GM23338 (cell line): Measurements from ENCODE around the gene HGS. TPM values are rescaled to one million over a fixed set of nuclear protein-coding genes. Genes with fewer than 3 reads are reported as not detected.

Experiments used
- ATAC-seq: fragments of 200-7000 bp; cut with Tn5 transposase; 3 replicates; pipeline ENCODE4 v1.9.1; 2020
- DNase-seq: peaks from one replicate; pipeline ENCODE4 v3.0.0-alpha.2; 2015; ENCODE audit warnings: low spot score
- H2AFZ ChIP-seq: fragments of 200-600 bp; sonication (generic); 2 replicates; pipeline ENCODE4 v1.8.0; 2016; ENCODE audit warnings: antibody characterized with exemption, mild to moderate bottlenecking, moderate library complexity
- H3F3A ChIP-seq: fragments of 200-600 bp; sonication (generic); replicated peaks from 2 replicates; pipeline ENCODE4 v1.8.0; 2017; ENCODE audit warnings: antibody characterized with exemption, mixed run types, low read depth
- H3K27ac ChIP-seq: fragments of 200-600 bp; sonication (generic); 2 replicates; pipeline ENCODE4 v1.6.1; 2016; ENCODE audit warnings: low read depth
- H3K27me3 ChIP-seq: fragments of 200-600 bp; sonication (generic); 2 replicates; pipeline ENCODE4 v1.8.0; 2016; ENCODE audit warnings: mild to moderate bottlenecking, mixed run types, moderate library complexity; ENCODE audit not compliant: insufficient read depth
- H3K36me3 ChIP-seq: fragments of 200-600 bp; sonication (generic); 2 replicates; pipeline ENCODE4 v1.8.0; 2016; ENCODE audit warnings: mild to moderate bottlenecking; ENCODE audit not compliant: insufficient read depth
- H3K4me1 ChIP-seq: fragments of 200-600 bp; sonication (generic); 2 replicates; pipeline ENCODE4 v1.8.0; 2016; ENCODE audit warnings: mild to moderate bottlenecking, moderate library complexity; ENCODE audit not compliant: insufficient read depth
- H3K4me2 ChIP-seq: fragments of 200-600 bp; sonication (generic); 2 replicates; pipeline ENCODE4 v1.7.1; 2017; ENCODE audit warnings: mixed run types
- H3K4me3 ChIP-seq: fragments of 200-600 bp; sonication (generic); 2 replicates; pipeline ENCODE4 v1.6.1; 2016; ENCODE audit warnings: mixed run types
- H3K79me2 ChIP-seq: fragments of 200-600 bp; sonication (generic); replicated peaks from 2 replicates; pipeline ENCODE4 v1.8.0; 2017; ENCODE audit warnings: mild to moderate bottlenecking; ENCODE audit not compliant: insufficient read depth
- H3K9me2 ChIP-seq: fragments of 200-600 bp; sonication (generic); 2 replicates; pipeline ENCODE4 v1.8.0; 2017; ENCODE audit not compliant: insufficient read depth
- H4K20me1 ChIP-seq: fragments of 200-600 bp; sonication (generic); replicated peaks from 2 replicates; pipeline ENCODE4 v1.8.0; 2017; ENCODE audit warnings: mild to moderate bottlenecking; ENCODE audit not compliant: insufficient read depth
- H3K27ac Mint-ChIP-seq: 2 replicates; pipeline ENCODE4 v1.8.0; 2020; ENCODE audit warnings: inconsistent platforms, mild to moderate bottlenecking, moderate library complexity, mixed read lengths
- H3K27me3 Mint-ChIP-seq: 3 replicates; pipeline ENCODE4 v1.8.0; 2022; ENCODE audit warnings: low read depth, mild to moderate bottlenecking, moderate library complexity, mixed read lengths, inconsistent platforms; ENCODE audit not compliant: insufficient read depth, poor library complexity
- H3K36me3 Mint-ChIP-seq: 3 replicates; pipeline ENCODE4 v1.8.0; 2021; ENCODE audit warnings: low read depth, mild to moderate bottlenecking, inconsistent platforms, moderate library complexity, mixed read lengths
- H3K4me1 Mint-ChIP-seq: 3 replicates; pipeline ENCODE4 v1.8.0; 2020; ENCODE audit warnings: mild to moderate bottlenecking, inconsistent platforms, mixed read lengths
- H3K4me3 Mint-ChIP-seq: 3 replicates; pipeline ENCODE4 v1.8.0; 2021; ENCODE audit warnings: moderate library complexity, mild to moderate bottlenecking, inconsistent platforms, mixed read lengths
- H3K9me3 Mint-ChIP-seq: 3 replicates; pipeline ENCODE4 v1.8.0; 2020; ENCODE audit warnings: moderate library complexity, mild to moderate bottlenecking, inconsistent platforms, mixed read lengths
- CREB1 ChIP-seq: fragments of 250-450 bp; sonication (Bioruptor Pico); IDR thresholded peaks from 2 replicates; pipeline ENCODE4 v1.5.0; 2020; ENCODE audit warnings: low read depth, mild to moderate bottlenecking, moderate library complexity
- CTCF ChIP-seq, 2 experiments: fragments of 200-600 bp in 1 of 2; sonication (generic) in 1 of 2; conservative IDR thresholded peaks; 2 replicates each; pipeline versions ENCODE4 v1.5.1 to v1.6.1; 2016 to 2017; ENCODE audit warnings: antibody characterized with exemption in 2 of 2, low read depth in 2 of 2, mild to moderate bottlenecking in 2 of 2, moderate library complexity in 1 of 2
- ETS1 ChIP-seq: IDR thresholded peaks from 2 replicates; pipeline ENCODE4 v1.6.1; 2016; ENCODE audit warnings: antibody characterized with exemption
- EZH2 ChIP-seq: fragments of 200-600 bp; sonication (generic); IDR thresholded peaks from one replicate; pipeline ENCODE4 v1.8.0; 2017; ENCODE audit warnings: antibody characterized with exemption, mild to moderate bottlenecking, low read depth; ENCODE audit not compliant: unreplicated experiment
- EZH2phosphoT487 ChIP-seq: fragments of 200-600 bp; sonication (generic); IDR thresholded peaks from one replicate; pipeline ENCODE4 v1.8.1; 2018; ENCODE audit warnings: antibody characterized with exemption; ENCODE audit not compliant: unreplicated experiment
- JUNB ChIP-seq: IDR thresholded peaks from one replicate; pipeline ENCODE4 v1.6.1; 2016; ENCODE audit warnings: antibody characterized with exemption; ENCODE audit not compliant: unreplicated experiment
- POLR2AphosphoS5 ChIP-seq: IDR thresholded peaks from 2 replicates; pipeline ENCODE4 v1.6.1; 2016; ENCODE audit warnings: antibody characterized with exemption, low read depth
- REST ChIP-seq: IDR thresholded peaks from one replicate; pipeline ENCODE4 v1.6.1; 2018; ENCODE audit warnings: antibody characterized with exemption; ENCODE audit not compliant: unreplicated experiment
- ZNF114 ChIP-seq: fragments of 250-450 bp; sonication (Bioruptor Pico); IDR thresholded peaks from 2 replicates; pipeline ENCODE4 v1.5.0; 2020; ENCODE audit warnings: mild to moderate bottlenecking, moderate library complexity
- ZNF331 ChIP-seq: fragments of 250-450 bp; sonication (Bioruptor Pico); IDR thresholded peaks from 2 replicates; pipeline ENCODE4 v1.5.0; 2020; ENCODE audit warnings: low read depth, mild to moderate bottlenecking, moderate library complexity
- polyA plus RNA-seq: library from polyadenylated mRNA; unstranded; fragments of >200 nt; fragmentation: Nextera tagmentation; extraction: Ambion mirVana; gene quantifications from 2 replicates; pipeline ENCODE4 v1.2.1, GENCODE V29; 2016
- total RNA-seq: library from RNA; depleted of rRNA; stranded (reverse); fragments of >200 nt; shearing (Covaris generic); gene quantifications from 2 replicates; pipeline ENCODE4 v1.2.3, GENCODE V29; 2014

The HGS gene
- total and polyA plus RNA-seq, 2 experiments from 2014 or later: 59.0 to 90.2 TPM

- no peak for TF ChIP-seq ETS1
- no peak for TF ChIP-seq EZH2
- no peak for TF ChIP-seq ZNF114 (CRISPR knock-in tag)
- no peak for TF ChIP-seq JUNB
- no peak for TF ChIP-seq CREB1 (CRISPR knock-in tag)
- no peak for TF ChIP-seq REST
- no peak for TF ChIP-seq ZNF331
- TF ChIP-seq EZH2phosphoT487: no peak
- no peak for TF ChIP-seq CTCF (conservative IDR thresholded peaks at IDR 0.05; ENCODE audit: low read depth in 2 of 2)
- no peak for TF ChIP-seq POLR2AphosphoS5
Measured at GRCh38 chr17:81635431-81635830, 48.4 kb upstream of the HGS start (continued).

- peak overlapping the region; percentile 96 for H3K4me3 Mint-ChIP-seq
- Histone ChIP-seq H3F3A (peaks cover 13% of the 10 kb centered on the region; the same call in 1 of the 2 replicates), H2AFZ (no peak overlapping the region), H3K4me1 (peaks cover 7% of the 10 kb centered on the region), H3K27me3 (no peaks in the 10 kb centered on the region), H3K4me3 (peak overlapping the region; percentile 99), H3K36me3 (no peaks in the 10 kb centered on the region; the same call in 1 of the 2 replicates), H3K4me2 (peak overlapping the region; percentile 99), H3K9me2 (no peaks in the 10 kb centered on the region), H3K27ac (peak overlapping the region; percentile 92), H4K20me1 (peaks cover 32% of the 10 kb centered on the region), H3K79me2 (peaks cover 54% of the 10 kb centered on the region)
- H3K27me3 Mint-ChIP-seq: peaks cover 4% of the 10 kb centered on the region
- H3K4me1 Mint-ChIP-seq: peaks cover 14% of the 10 kb centered on the region
- no peak for TF ChIP-seq EZH2
- H3K27ac Mint-ChIP-seq: peak overlapping the region; percentile 97
- DNase-seq (no peak), ATAC-seq (peak; percentile 47; the same call in 1 of the 3 replicates)
- peaks cover 18% of the 10 kb centered on the region for H3K36me3 Mint-ChIP-seq
- H3K9me3 Mint-ChIP-seq: no peaks in the 10 kb centered on the region; the same call in 2 of the 3 replicates
Measured at GRCh38 chr17:81635973-81636504, 47.8 kb upstream of the HGS start.
